Activated naive CD8-positive, alpha-beta T cell treated with anti-CD3 and anti-CD28 coated beads, Interleukin-2, amount 50 U/mL, for 16 hours (primary cell): ENCODE results near the gene PNMA6E.

Experiments
- DNase-seq: peaks from one replicate; pipeline ENCODE4 v3.0.0-alpha.2; 2020; ENCODE audit warnings: low read depth, low spot score

The PNMA6E gene

GRCh38 chrX:153435845-153436244 lies 34.7 kb upstream of the PNMA6E start:
- no peak for DNase-seq

GRCh38 chrX:153434801-153435200 lies 33.7 kb upstream of the PNMA6E start:
- DNase-seq, result no peak

GRCh38 chrX:153433781-153434285 lies 32.7 kb upstream of the PNMA6E start:
- DNase-seq, result no peak

- DNase-seq, result no peak
Observed at GRCh38 chrX:153433161-153433680, 32.1 kb upstream of the PNMA6E start.

- no peak for DNase-seq
Observed at GRCh38 chrX:153430796-153431195, 29.6 kb upstream of the PNMA6E start.

GRCh38 chrX:153426204-153426603 lies 25.1 kb upstream of the PNMA6E start:
- no peak for DNase-seq

- no peak for DNase-seq
Observed at GRCh38 chrX:153423652-153424051, 22.5 kb upstream of the PNMA6E start.

GRCh38 chrX:153421856-153422255 lies 20.7 kb upstream of the PNMA6E start:
- DNase-seq, result no peak

- no peak for DNase-seq
Observed at GRCh38 chrX:153420851-153421599, 19.9 kb upstream of the PNMA6E start.

GRCh38 chrX:153417637-153418036 lies 16.5 kb upstream of the PNMA6E start:
- no peak for DNase-seq

- no peak for DNase-seq
Observed at GRCh38 chrX:153416781-153417450, 15.8 kb upstream of the PNMA6E start.

- DNase-seq, result no peak
Observed at GRCh38 chrX:153414856-153415510, 13.8 kb upstream of the PNMA6E start.

- DNase-seq, result no peak
Observed at GRCh38 chrX:153413731-153414130, 12.6 kb upstream of the PNMA6E start.

- DNase-seq, result no peak
Observed at GRCh38 chrX:153412746-153413720, 11.9 kb upstream of the PNMA6E start.

- no peak for DNase-seq
Observed at GRCh38 chrX:153411988-153412574, 10.9 kb upstream of the PNMA6E start.

- no peak for DNase-seq
Observed at GRCh38 chrX:153411255-153411987, 10.3 kb upstream of the PNMA6E start, which contains the start of gene ZFP92. TSS of gene ZFP92 (plus strand) at chrX:153411472. CDS start at chrX:153418323, 6,851 bp downstream.

- DNase-seq, result no peak
Observed at GRCh38 chrX:153410888-153411254, 9.7 kb upstream of the PNMA6E start.

- no peak for DNase-seq
Observed at GRCh38 chrX:153410373-153410772, 9.2 kb upstream of the PNMA6E start.

- no peak for DNase-seq
Observed at GRCh38 chrX:153409414-153410101, 8.4 kb upstream of the PNMA6E start.
